ENCODE measurements around the gene ZNF808. TPM values are rescaled to one million over a fixed set of nuclear protein-coding genes. Genes with fewer than 3 reads are reported as not detected.
A peak's percentile ranks its signal among the peaks of the same experiment; 100 is the strongest.
"Not testable (repeated sequence)": the region's sequence is repeated elsewhere in the genome, so short reads cannot be mapped to it uniquely, and the experiment has no call there.

The ZNF808 gene
- total RNA-seq, 1 donor from 2014 or later = 41.6 TPM

DNA sequence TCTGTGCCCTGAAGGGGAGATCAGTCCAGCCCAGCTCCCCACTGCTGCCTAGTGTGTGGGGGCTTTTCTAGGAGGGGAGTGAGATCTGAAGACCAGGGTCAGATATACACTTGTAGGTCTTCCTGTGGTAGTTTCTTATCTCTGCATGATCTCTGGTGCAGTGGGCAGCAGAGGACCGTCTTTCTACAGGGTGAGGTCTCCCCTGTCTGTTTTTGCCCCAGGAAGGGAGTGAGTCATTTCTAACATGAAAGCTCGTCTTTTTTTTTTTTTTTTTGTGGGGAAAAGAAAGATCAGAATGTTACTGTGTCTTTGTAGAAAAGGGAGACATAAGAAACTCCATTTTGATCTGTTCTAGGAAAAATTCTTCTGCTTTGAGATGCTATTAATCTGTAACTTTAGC lies 8.8 kb upstream of the ZNF808 start:
- TF ChIP-seq, protein P1, sequence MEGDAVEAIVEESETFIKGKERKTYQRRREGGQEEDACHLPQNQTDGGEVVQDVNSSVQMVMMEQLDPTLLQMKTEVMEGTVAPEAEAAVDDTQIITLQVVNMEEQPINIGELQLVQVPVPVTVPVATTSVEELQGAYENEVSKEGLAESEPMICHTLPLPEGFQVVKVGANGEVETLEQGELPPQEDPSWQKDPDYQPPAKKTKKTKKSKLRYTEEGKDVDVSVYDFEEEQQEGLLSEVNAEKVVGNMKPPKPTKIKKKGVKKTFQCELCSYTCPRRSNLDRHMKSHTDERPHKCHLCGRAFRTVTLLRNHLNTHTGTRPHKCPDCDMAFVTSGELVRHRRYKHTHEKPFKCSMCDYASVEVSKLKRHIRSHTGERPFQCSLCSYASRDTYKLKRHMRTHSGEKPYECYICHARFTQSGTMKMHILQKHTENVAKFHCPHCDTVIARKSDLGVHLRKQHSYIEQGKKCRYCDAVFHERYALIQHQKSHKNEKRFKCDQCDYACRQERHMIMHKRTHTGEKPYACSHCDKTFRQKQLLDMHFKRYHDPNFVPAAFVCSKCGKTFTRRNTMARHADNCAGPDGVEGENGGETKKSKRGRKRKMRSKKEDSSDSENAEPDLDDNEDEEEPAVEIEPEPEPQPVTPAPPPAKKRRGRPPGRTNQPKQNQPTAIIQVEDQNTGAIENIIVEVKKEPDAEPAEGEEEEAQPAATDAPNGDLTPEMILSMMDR (IDR thresholded peaks at IDR 0.05; ENCODE audit: unreplicated experiment) = no peak
- H3K4me3 Mint-ChIP-seq (ENCODE audit: low read depth) = peak overlapping the region; percentile 37
- H3K27ac Mint-ChIP-seq = peak overlapping the region; percentile 94
- H3K27me3 Mint-ChIP-seq = no peaks in the 10 kb centered on the region
- H3K9me3 Mint-ChIP-seq (ENCODE audit: low read depth) = no peaks in the 10 kb centered on the region
- no peak for DNase-seq (ENCODE audit: low spot score, unreplicated experiment)
- peaks cover 50% of the 10 kb centered on the region for H3K4me1 Mint-ChIP-seq (ENCODE audit: low read depth)
- H3K36me3 Mint-ChIP-seq (ENCODE audit: insufficient read depth) = peaks cover 3% of the 10 kb centered on the region

DNA sequence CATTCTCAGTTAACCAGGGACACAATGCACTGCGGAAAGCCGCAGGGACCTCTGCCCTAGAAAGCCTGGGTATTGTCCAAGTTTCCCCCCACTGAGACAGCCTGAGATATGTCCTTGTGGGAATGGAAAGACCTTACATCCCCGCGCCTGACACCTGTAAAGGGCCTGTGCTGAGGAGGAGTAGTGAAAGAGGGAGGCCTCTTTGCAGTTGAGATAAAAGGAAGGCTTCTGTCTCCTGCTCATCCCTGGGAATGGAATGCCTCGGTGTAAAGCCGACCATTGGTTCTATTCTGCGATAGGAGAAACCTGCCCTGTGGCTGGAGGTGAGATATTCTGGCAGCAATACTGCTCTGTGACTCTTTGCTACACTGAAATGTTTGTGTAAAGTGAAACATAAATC lies 8.3 kb upstream of the ZNF808 start:
- not testable (repeated sequence) for DNase-seq (ENCODE audit: low spot score, unreplicated experiment); H3K9me3 Mint-ChIP-seq (ENCODE audit: low read depth); H3K27me3 Mint-ChIP-seq

DNA sequence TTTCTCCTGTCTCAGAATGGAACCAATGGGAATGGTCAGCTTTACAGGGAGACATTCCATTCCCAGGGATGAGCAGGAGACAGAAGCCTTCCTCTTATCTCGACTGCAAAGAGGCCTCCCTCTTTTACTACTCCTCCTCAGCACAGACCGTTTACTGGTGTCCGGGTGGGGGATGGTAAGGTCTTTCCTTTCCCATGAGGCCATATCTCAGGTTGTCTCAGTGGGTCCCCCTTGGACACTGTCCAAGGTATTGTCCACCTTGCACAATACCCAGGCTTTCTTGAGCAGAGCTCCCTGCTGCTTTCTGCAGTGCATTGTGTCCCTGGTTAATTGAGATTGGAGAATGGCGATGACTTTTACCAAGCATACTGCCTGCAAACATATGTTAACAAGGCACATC lies 7.5 kb upstream of the ZNF808 start:
- Mint-ChIP-seq H3K4me3 (ENCODE audit: low read depth) (no peak overlapping the region), H3K27ac (peak overlapping the region; percentile 94), H3K9me3 (ENCODE audit: low read depth) (no peaks in the 10 kb centered on the region), H3K27me3 (no peaks in the 10 kb centered on the region), H3K4me1 (ENCODE audit: low read depth) (peaks cover 50% of the 10 kb centered on the region), H3K36me3 (ENCODE audit: insufficient read depth) (no peaks in the 10 kb centered on the region)
- DNase-seq (ENCODE audit: low spot score, unreplicated experiment) = no peak
- TF ChIP-seq, protein P1 (IDR thresholded peaks at IDR 0.05; ENCODE audit: unreplicated experiment) = no peak

More for the DNA sequence above, 8.3 kb upstream of the ZNF808 start:
- Mint-ChIP-seq H3K4me3 (ENCODE audit: low read depth) (peak overlapping the region; percentile 19), H3K27ac (peak overlapping the region; percentile 94), H3K4me1 (ENCODE audit: low read depth) (peaks cover 50% of the 10 kb centered on the region)
- H3K36me3 Mint-ChIP-seq (ENCODE audit: insufficient read depth) = not testable (repeated sequence)

DNA sequence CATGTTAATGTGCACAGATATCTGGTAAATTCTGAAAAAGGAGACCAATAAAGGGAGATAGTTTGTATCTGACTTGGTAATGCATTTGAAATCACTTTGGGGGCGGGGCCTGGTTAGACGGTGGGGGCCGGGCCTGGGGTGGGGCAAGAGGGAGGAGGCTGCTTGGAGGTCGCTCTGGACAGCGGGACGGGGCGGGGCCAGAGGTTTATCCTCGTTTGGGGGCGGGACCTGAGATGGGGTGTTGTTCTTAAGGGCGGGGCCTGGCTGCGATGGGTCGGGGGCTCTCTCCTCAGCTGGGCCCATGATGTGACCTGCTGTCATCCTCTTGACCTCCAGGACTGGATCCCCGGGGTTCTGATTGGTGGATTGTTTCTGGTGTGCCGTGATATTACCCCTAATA lies 4.9 kb upstream of the ZNF808 start:
- DNase-seq (ENCODE audit: low spot score, unreplicated experiment) = no peak
- TF ChIP-seq, protein P1 (IDR thresholded peaks at IDR 0.05; ENCODE audit: unreplicated experiment) = no peak
- Mint-ChIP-seq H3K27ac (peak overlapping the region; percentile 73), H3K27me3 (no peaks in the 10 kb centered on the region), H3K4me3 (ENCODE audit: low read depth) (no peak overlapping the region), H3K9me3 (ENCODE audit: low read depth) (no peaks in the 10 kb centered on the region), H3K4me1 (ENCODE audit: low read depth) (peaks cover 42% of the 10 kb centered on the region), H3K36me3 (ENCODE audit: insufficient read depth) (no peaks in the 10 kb centered on the region)

DNA sequence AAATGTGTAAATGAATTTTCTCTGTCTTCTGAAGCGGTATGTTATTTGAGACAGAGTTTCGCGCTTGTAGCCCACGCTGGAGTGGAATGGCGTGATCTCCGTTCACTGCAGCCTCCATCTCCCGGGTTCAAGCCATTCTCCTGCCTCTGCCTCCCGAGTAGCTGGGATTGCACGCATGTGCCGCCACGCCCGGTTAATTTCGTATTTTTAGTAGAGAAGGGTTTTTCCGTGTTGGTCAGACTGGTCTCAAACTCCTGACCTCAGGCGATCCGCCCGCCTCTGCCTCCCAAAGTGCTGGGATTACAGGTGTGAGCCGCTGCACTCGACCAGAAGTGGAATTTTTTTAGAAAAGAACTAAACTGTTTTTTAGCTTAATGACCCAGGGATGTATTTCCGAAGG lies 3.4 kb upstream of the ZNF808 start:
- H3K27me3 Mint-ChIP-seq = no peaks in the 10 kb centered on the region
- H3K4me1 Mint-ChIP-seq (ENCODE audit: low read depth) = peaks cover 41% of the 10 kb centered on the region
- no peak overlapping the region for H3K27ac Mint-ChIP-seq
- no peak for DNase-seq (ENCODE audit: low spot score, unreplicated experiment)
- H3K9me3 Mint-ChIP-seq (ENCODE audit: low read depth) = no peaks in the 10 kb centered on the region
- no peaks in the 10 kb centered on the region for H3K36me3 Mint-ChIP-seq (ENCODE audit: insufficient read depth)
- TF ChIP-seq, protein P1 (IDR thresholded peaks at IDR 0.05; ENCODE audit: unreplicated experiment) = no peak
- no peak overlapping the region for H3K4me3 Mint-ChIP-seq (ENCODE audit: low read depth)

DNA sequence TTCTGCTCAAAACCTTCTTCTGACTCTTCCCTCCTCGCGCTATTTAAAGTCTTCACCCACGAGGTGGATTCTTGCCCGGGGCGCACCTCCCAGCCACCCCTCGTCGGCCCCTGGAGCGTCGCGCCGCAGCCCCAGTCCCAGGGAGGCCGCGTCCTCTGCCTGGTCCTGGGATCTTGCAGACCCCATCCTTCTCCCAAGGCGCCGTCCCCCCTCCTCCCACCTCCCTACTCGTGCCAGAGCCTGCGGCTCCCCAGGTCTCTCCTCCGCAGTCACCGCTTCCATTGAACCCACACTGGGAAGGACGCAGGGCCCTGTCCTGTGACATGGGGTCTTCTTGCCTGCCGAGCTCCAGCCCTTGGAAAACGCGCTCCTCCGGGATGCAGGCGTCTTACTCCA lies 486 bp downstream of the ZNF808 start:
- Mint-ChIP-seq H3K27me3 (no peaks in the 10 kb centered on the region), H3K27ac (peak overlapping the region; percentile 97), H3K9me3 (ENCODE audit: low read depth) (no peaks in the 10 kb centered on the region), H3K4me1 (ENCODE audit: low read depth) (peaks cover 12% of the 10 kb centered on the region), H3K4me3 (ENCODE audit: low read depth) (peak overlapping the region; percentile 97), H3K36me3 (ENCODE audit: insufficient read depth) (peaks cover under 1% of the 10 kb centered on the region)
- TF ChIP-seq, protein P1 (IDR thresholded peaks at IDR 0.05; ENCODE audit: unreplicated experiment) = no peak
- no peak for DNase-seq (ENCODE audit: low spot score, unreplicated experiment)

Measured in progenitor cell of endocrine pancreas (in vitro differentiated cells).